RWPE1 (cell line): Measurements from ENCODE around the gene RYR3.

Experiments used
- CTCF ChIA-PET: fragments of 350-600 bp; sonication (Branson Sonifier 250); formaldehyde crosslinking; extraction: SDS; loops from one replicate; lab custom pipeline; 2021; lab: Yijun Ruan, JAX
- POLR2A ChIA-PET: fragments of 400-600 bp; formaldehyde crosslinking; extraction: SDS; loops from one replicate; lab custom pipeline; 2020; ENCODE audit warnings: antibody characterized with exemption; ENCODE audit not compliant: low non-redundant PET; lab: Yijun Ruan, JAX
- DNase-seq: peaks from one replicate; pipeline ENCODE4 v3.0.0; 2012; ENCODE audit warnings: low spot score
- H3K27ac ChIP-seq: fragments of 450-650 bp; 2 replicates; pipeline ENCODE4 v1.5.1; 2017
- TF ChIP-seq, protein P1 (sequence below): fragments of 450-650 bp; conservative IDR thresholded peaks from 2 replicates; pipeline ENCODE4 v1.5.1; 2017; ENCODE audit warnings: low read depth, mild to moderate bottlenecking

The RYR3 gene

DNA sequence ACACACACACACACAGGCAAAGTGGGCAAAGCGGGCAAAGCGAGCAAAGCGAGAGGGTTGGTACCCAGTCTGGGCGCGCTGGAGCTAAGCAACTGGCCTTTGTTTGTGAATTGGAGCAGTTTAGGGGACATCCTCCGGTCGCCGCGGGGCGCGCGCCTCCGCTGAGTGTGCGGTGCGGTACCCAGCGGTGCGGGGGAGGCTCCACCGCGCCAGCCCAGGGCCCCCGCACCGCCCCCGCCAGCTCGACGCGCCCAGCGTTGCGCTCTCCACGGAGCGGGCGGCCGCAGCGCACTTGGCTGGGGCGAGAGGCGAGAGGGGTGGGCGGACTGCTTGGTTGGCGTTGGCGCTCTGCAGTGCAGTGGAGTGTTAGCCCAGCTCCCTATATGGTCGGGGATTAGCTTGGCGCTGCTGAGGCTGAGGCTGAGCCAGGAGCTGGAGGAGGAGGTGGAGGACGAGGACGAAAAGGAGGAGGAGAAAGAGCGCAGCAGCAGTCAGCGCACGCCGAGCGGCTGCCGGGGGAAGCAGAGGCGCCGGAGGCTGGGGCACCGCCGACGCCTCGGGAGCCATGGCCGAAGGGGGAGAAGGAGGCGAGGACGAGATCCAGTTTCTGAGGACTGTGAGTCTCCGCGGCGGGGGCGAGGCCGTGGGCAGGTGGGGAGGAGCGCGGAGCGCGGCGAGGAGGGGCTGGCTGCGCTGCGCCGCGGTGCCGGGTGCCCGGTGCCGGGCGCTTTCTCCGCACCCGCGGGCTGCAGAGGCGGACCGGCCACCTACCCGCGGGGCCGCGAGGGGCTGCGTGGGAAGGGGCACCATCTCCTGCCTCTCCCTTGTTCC lies at the start of gene RYR3:
Gene RYR3 (plus strand): TSS at position 487 of the 831 bp plus-strand sequence. CDS start 79 bp downstream, at position 566.
- DNase-seq: no peak
- TF ChIP-seq, protein P1, sequence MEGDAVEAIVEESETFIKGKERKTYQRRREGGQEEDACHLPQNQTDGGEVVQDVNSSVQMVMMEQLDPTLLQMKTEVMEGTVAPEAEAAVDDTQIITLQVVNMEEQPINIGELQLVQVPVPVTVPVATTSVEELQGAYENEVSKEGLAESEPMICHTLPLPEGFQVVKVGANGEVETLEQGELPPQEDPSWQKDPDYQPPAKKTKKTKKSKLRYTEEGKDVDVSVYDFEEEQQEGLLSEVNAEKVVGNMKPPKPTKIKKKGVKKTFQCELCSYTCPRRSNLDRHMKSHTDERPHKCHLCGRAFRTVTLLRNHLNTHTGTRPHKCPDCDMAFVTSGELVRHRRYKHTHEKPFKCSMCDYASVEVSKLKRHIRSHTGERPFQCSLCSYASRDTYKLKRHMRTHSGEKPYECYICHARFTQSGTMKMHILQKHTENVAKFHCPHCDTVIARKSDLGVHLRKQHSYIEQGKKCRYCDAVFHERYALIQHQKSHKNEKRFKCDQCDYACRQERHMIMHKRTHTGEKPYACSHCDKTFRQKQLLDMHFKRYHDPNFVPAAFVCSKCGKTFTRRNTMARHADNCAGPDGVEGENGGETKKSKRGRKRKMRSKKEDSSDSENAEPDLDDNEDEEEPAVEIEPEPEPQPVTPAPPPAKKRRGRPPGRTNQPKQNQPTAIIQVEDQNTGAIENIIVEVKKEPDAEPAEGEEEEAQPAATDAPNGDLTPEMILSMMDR: no peak
- ChIA-PET CTCF (interaction anchor here (0.5 kb wide), 1 partner anchor 365 kb away, joined by 3 read pairs; no protein-coding TSS in a partner anchor), POLR2A (interaction anchor here (0.6 kb wide), 1 partner anchor 296 kb away, joined by 3 read pairs; no protein-coding TSS in a partner anchor)
- H3K27ac ChIP-seq: no peak within 1 kb of the TSS

DNA sequence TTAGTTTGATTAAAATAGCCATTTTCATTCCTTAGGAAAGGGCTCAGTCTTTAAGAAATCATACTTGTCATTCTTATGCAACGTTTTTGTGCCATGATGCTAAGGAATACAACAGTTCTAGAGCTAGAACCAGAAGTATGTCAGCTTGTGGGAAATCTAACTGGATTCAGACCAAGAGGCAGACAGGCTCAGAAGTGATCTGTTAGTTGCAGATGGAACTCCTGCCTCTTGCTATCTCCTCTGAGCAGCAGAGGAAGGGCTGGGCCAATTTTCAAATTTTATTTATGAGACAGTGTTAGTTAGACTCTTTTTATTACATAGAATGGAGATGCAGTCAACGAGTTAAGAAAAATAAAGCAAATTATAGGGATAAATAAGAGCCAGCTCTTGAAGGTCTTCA lies 48.5 kb upstream of the RYR3 start:
- ChIA-PET CTCF (interaction anchor here (0.6 kb wide), 1 partner anchor 119 kb away, joined by 5 read pairs; no protein-coding TSS in a partner anchor), POLR2A (no interaction called here)
- no peak overlapping the region for H3K27ac ChIP-seq
- no peak for DNase-seq
- TF ChIP-seq, protein P1: no peak

DNA sequence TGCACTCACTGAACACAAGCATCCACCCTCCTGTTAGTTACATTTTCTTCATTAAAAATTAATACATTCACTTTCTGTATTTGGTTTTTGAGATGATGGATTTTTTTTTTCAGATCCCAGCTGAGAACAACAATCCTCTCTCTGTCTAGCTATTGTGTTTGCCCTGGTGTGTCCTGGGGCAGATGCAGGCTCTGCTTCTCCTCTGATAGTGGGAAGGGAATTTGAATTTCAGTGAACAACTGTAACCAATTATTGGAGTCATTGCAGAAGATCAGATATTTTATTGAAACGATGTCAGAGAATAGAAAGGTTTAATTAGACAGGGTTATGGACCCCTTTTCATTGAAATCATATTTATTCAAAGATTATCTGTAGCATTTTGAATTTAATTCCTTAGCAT lies 33.1 kb upstream of the RYR3 start:
- CTCF ChIA-PET: interaction anchor here (0.6 to 1.1 kb wide), 2 partner anchors 37 to 314 kb away, joined by 4 read pairs; no protein-coding TSS in a partner anchor
- POLR2A ChIA-PET: no interaction called here
- no peak overlapping the region for H3K27ac ChIP-seq
- DNase-seq: no peak
- TF ChIP-seq, protein P1: no peak

DNA sequence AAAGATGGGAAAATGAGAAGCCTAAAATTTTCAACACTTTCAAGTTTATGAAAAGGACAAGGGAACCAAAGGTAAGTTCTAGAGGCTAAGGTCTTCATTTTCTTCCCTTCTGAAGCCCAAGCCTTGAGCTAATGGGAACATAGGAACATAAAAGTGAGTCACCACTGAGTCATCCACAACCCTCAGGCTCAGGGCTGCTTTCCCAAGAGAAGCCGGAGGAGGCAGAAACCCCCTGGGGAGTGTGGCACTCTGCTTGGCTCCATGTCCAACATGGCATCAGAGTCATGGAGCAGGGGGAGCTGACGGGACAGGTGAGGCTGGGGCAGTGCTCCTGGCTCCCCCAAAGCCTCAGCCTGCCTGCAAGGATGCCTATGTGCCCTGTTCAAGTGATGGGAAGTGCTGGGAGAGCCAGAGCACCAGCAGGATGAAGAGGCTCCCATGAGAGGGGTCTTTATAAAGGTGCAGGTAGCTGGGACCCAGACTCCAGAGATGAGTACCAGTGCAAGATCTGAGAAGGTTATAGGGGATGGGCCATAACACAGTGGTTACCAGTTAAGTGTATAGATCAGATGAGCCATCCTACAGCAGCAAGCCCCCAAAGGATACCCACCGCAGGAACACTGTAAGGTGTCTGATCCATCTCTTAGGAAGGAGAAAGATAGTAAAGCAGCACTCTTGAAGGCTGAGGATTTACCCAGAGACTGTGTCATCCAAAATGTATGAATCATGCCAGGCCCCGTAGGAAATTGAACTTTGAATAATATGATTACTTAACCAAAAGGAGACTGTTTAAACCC lies 31.8 kb upstream of the RYR3 start:
- CTCF ChIA-PET: interaction anchor here (0.7 to 1.0 kb wide), 2 partner anchors 13 to 427 kb away, joined by 3 to 4 read pairs; no protein-coding TSS in a partner anchor
- POLR2A ChIA-PET: no interaction called here
- TF ChIP-seq, protein P1: no peak
- H3K27ac ChIP-seq: no peak overlapping the region
- DNase-seq: peak; percentile 85

DNA sequence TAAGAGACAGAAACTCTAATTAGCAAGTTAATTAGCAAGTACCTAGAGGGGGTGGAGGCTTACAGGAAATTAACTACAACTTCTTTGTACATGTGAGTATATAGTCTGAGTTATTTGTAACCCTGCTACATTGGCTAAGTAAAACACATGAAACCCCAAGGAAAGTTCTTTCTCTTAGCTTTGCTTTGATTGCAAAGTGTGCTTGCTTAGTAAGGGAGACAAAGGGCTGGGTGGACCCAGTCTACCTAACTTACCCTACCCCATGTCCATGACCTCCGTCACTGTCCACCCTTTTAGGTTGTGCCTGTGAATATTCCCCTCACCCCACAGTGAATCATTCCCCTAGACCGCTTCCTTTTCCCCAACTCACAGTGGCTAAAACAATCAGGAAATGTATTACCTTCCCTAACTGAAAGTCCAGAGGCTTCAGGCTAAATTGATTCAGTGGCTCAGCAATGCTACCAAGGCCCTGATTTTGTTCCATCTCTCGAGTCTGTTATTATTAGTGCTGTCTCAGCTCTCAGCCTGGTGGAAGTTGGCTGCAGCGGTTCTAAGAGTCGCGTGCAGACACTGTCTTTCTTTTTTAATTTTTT lies 31.1 kb upstream of the RYR3 start:
- TF ChIP-seq, protein P1: no peak
- DNase-seq: peak; percentile 71
- CTCF ChIA-PET: no interaction called here
- H3K27ac ChIP-seq: no peak overlapping the region
- POLR2A ChIA-PET: no interaction called here
